H1 (cell line): ENCODE data around the gene OXNAD1. TPM values are rescaled to one million over a fixed set of nuclear protein-coding genes. Genes with fewer than 3 reads are reported as not detected.

Experiments
- CTCF ChIA-PET: fragments of 300-600 bp; sonication (Branson Sonifier 250); formaldehyde crosslinking; loops from one replicate; lab custom pipeline; 2021; ENCODE audit not compliant: partially characterized antibody; lab: Charles Lee
- POLR2A ChIA-PET: fragments of 300-600 bp; sonication (Branson Sonifier 250); formaldehyde crosslinking; loops from one replicate; lab custom pipeline; 2021; ENCODE audit warnings: inconsistent platforms; ENCODE audit not compliant: partially characterized antibody; lab: Charles Lee
- DNase-seq, 2 experiments: peaks; one replicate each; pipeline versions ENCODE4 v3.0.0 to v3.0.0-alpha.2; 2010 to 2022; ENCODE audit warnings: low spot score in 2 of 2, low read depth in 1 of 2, mixed read lengths in 1 of 2
- FAIRE-seq: peaks from 2 replicates; lab custom pipeline; 2011; peaks lifted over from hg19 to GRCh38; lab: Jason Lieb, UNC
- H2AFZ ChIP-seq: 2 replicates; pipeline ENCODE4 v1.8.1; 2012; ENCODE audit warnings: low read length, inconsistent platforms
- H2AK5ac ChIP-seq: 2 replicates; pipeline ENCODE4 v1.6.1; 2013; ENCODE audit warnings: low read depth, low read length
- H2BK120ac ChIP-seq: replicated peaks from 2 replicates; pipeline ENCODE3; 2013; ENCODE audit warnings: low read depth, low read length, inconsistent platforms
- H2BK12ac ChIP-seq: 2 replicates; pipeline ENCODE4 v1.6.1; 2013; ENCODE audit warnings: low read depth, low read length
- H2BK15ac ChIP-seq: 2 replicates; pipeline ENCODE4 v1.6.1; 2013; ENCODE audit warnings: low read length
- H2BK20ac ChIP-seq: 2 replicates; pipeline ENCODE4 v1.6.1; 2013; ENCODE audit warnings: low read length
- H2BK5ac ChIP-seq: 2 replicates; pipeline ENCODE4 v1.6.1; 2013; ENCODE audit warnings: low read depth, low read length
- H3K14ac ChIP-seq: 2 replicates; pipeline ENCODE4 v1.6.1; 2013; ENCODE audit warnings: inconsistent platforms; ENCODE audit not compliant: insufficient read length
- H3K18ac ChIP-seq: 2 replicates; pipeline ENCODE4 v1.6.1; 2013; ENCODE audit warnings: low read length; ENCODE audit errors: extremely low read depth
- H3K23ac ChIP-seq: 2 replicates; pipeline ENCODE4 v1.6.1; 2013; ENCODE audit warnings: inconsistent platforms; ENCODE audit not compliant: insufficient read length
- H3K23me2 ChIP-seq: 2 replicates; pipeline ENCODE4 v1.6.1; 2013; ENCODE audit warnings: low read depth, low read length
- H3K27ac ChIP-seq: 2 replicates; pipeline ENCODE4 v1.6.1; 2011; ENCODE audit warnings: low read depth, low read length, inconsistent platforms
- H3K27me3 ChIP-seq, 4 experiments: replicated peaks in 1 of 4; 1 replicate in 1 of 4; 2 replicates in 3 of 4; pipeline versions ENCODE4 v1.6.1 to v1.8.1; 2011 to 2013; ENCODE audit warnings: low read length in 3 of 4, mild to moderate bottlenecking in 3 of 4, inconsistent platforms in 2 of 4, mixed read lengths in 2 of 4, moderate library complexity in 1 of 4; ENCODE audit not compliant: control insufficient read depth in 3 of 4, insufficient read depth in 3 of 4; ENCODE audit errors: extremely low read depth in 1 of 4
- H3K36me3 ChIP-seq, 4 experiments: 2 replicates each; pipeline versions ENCODE4 v1.6.1 to v1.8.1; 2011 to 2013; ENCODE audit warnings: mild to moderate bottlenecking in 4 of 4, low read length in 3 of 4, moderate library complexity in 2 of 4, control low read depth in 1 of 4, inconsistent platforms in 1 of 4; ENCODE audit not compliant: insufficient read depth in 4 of 4, control insufficient read depth in 2 of 4
- H3K4ac ChIP-seq: replicated peaks from 2 replicates; pipeline ENCODE3; 2013; ENCODE audit warnings: low read length, low read depth, mixed read lengths, inconsistent platforms; ENCODE audit not compliant: insufficient read length
- H3K4me1 ChIP-seq, 4 experiments: replicated peaks in 1 of 4; 1 replicate in 1 of 4; 2 replicates in 3 of 4; pipeline versions ENCODE4 v1.6.1 to v1.8.1; 2011 to 2013; ENCODE audit warnings: low read length in 3 of 4, inconsistent platforms in 2 of 4, mixed read lengths in 1 of 4; ENCODE audit not compliant: insufficient read depth in 4 of 4, control insufficient read depth in 3 of 4
- H3K4me2 ChIP-seq, 2 experiments: 2 replicates each; pipeline versions ENCODE4 v1.6.1 to v1.8.1; 2011 to 2013; ENCODE audit warnings: low read depth in 2 of 2, low read length in 2 of 2, control low read depth in 1 of 2, inconsistent platforms in 1 of 2, mild to moderate bottlenecking in 1 of 2; ENCODE audit not compliant: insufficient read depth in 1 of 2
- H3K4me3 ChIP-seq, 4 experiments: fragments of 200-600, 300-600 bp in 1 of 4; sonication (generic), shearing (Covaris generic), sonication (Bioruptor Twin) in 1 of 4; 2 replicates each; pipeline versions ENCODE4 v1.5.1 to v1.8.1; 2011 to 2016; ENCODE audit warnings: low read length in 4 of 4, low read depth in 3 of 4, control low read depth in 2 of 4, inconsistent platforms in 2 of 4, mild to moderate bottlenecking in 2 of 4, mixed read lengths in 1 of 4, moderate library complexity in 1 of 4; ENCODE audit not compliant: insufficient read depth in 2 of 4; ENCODE audit errors: extremely low read depth in 1 of 4
- H3K56ac ChIP-seq: replicated peaks from 2 replicates; pipeline ENCODE3; 2013; ENCODE audit warnings: low read depth, mild to moderate bottlenecking, mixed read lengths, low read length, inconsistent platforms; ENCODE audit not compliant: insufficient read length
- H3K79me1 ChIP-seq: 2 replicates; pipeline ENCODE4 v1.6.1; 2013; ENCODE audit warnings: low read depth, low read length, control low read depth
- H3K79me2 ChIP-seq, 2 experiments: 2 replicates each; pipeline versions ENCODE4 v1.6.1 to v1.8.1; 2012 to 2013; ENCODE audit warnings: low read length in 2 of 2, mild to moderate bottlenecking in 2 of 2, inconsistent platforms in 1 of 2; ENCODE audit not compliant: insufficient read depth in 2 of 2, control insufficient read depth in 1 of 2
- H3K9ac ChIP-seq, 4 experiments: replicated peaks in 1 of 4; 1 replicate in 1 of 4; 2 replicates in 3 of 4; pipeline versions ENCODE4 v1.6.1 to v1.8.1; 2011 to 2013; ENCODE audit warnings: low read depth in 3 of 4, low read length in 3 of 4, control low read depth in 2 of 4, mild to moderate bottlenecking in 2 of 4, moderate library complexity in 2 of 4, inconsistent platforms in 1 of 4; ENCODE audit errors: extremely low read depth in 1 of 4
- H3K9me3 ChIP-seq, 2 experiments: 2 replicates each; pipeline versions ENCODE4 v1.6.1 to v1.8.1; 2012 to 2013; ENCODE audit warnings: mild to moderate bottlenecking in 2 of 2, moderate library complexity in 2 of 2, control low read depth in 1 of 2, inconsistent platforms in 1 of 2, low read depth in 1 of 2, low read length in 1 of 2, mixed read lengths in 1 of 2; ENCODE audit not compliant: insufficient read depth in 2 of 2
- H4K20me1 ChIP-seq, 2 experiments: replicated peaks in 1 of 2; 2 replicates each; pipeline versions ENCODE3 to v1.8.1; 2011 to 2013; ENCODE audit warnings: inconsistent platforms in 2 of 2, low read length in 2 of 2, mild to moderate bottlenecking in 1 of 2; ENCODE audit not compliant: insufficient read depth in 2 of 2, control insufficient read depth in 1 of 2
- H4K5ac ChIP-seq: 2 replicates; pipeline ENCODE4 v1.6.1; 2013; ENCODE audit warnings: low read length, low read depth, mixed read lengths, inconsistent platforms; ENCODE audit not compliant: insufficient read length
- H4K8ac ChIP-seq: 2 replicates; pipeline ENCODE4 v1.8.0; 2013; ENCODE audit warnings: mild to moderate bottlenecking, moderate library complexity, low read length, inconsistent platforms; ENCODE audit not compliant: insufficient read depth; ENCODE audit errors: extremely low read depth
- H4K91ac ChIP-seq: replicated peaks from 2 replicates; pipeline ENCODE3; 2013; ENCODE audit warnings: low read length, mixed read lengths, inconsistent platforms; ENCODE audit not compliant: insufficient read length
- BACH1 ChIP-seq: IDR thresholded peaks from 2 replicates; pipeline ENCODE4 v1.6.1; 2012; ENCODE audit warnings: low read length, improper control_type of control experiment
- CREB1 ChIP-seq: IDR thresholded peaks from 2 replicates; pipeline ENCODE4 v1.6.1; 2012; ENCODE audit warnings: inconsistent platforms
- MAX ChIP-seq: IDR thresholded peaks from 2 replicates; pipeline ENCODE4 v1.6.1; 2012; ENCODE audit warnings: inconsistent platforms
- SP1 ChIP-seq: IDR thresholded peaks from 2 replicates; pipeline ENCODE4 v1.6.1; 2011; ENCODE audit warnings: low read depth, low read length
- USF2 ChIP-seq: IDR thresholded peaks from 2 replicates; pipeline ENCODE4 v1.6.1; 2011; ENCODE audit warnings: low read length, improper control_type of control experiment
- YY1 ChIP-seq: IDR thresholded peaks from 2 replicates; pipeline ENCODE4 v1.6.1; 2011; ENCODE audit warnings: low read depth, mild to moderate bottlenecking, low read length
- WGBS, 2 experiments: shearing (Covaris generic) in 1 of 2; methylation state at CpG; one replicate each; pipeline versions ENCODE4 v1.1.6 to v1.1.7; 2013 to 2015; ENCODE audit warnings: low lambda C conversion rate in 2 of 2, mixed read lengths in 2 of 2, inconsistent platforms in 1 of 2, low coverage in 1 of 2, missing lambda C conversion rate in 1 of 2; ENCODE audit not compliant: insufficient replicate concordance in 2 of 2, insufficient coverage in 1 of 2, insufficient read length in 1 of 2; ENCODE audit errors: extremely low coverage in 1 of 2, missing lambda C conversion rate in 1 of 2; 5-methylcytosine and 5-hydroxymethylcytosine counted together
- polyA plus RNA-seq, 7 experiments: library from polyadenylated mRNA; depleted of rRNA in 3 of 7; stranded (reverse) in 5 of 7; unstranded in 2 of 7; fragments of >200 nt in 5 of 7; fragments of 200-250 nt in 2 of 7; gene quantifications; 1 replicate in 5 of 7; 2 replicates in 1 of 7; 4 replicates in 1 of 7; pipeline versions ENCODE4 v1.2.1 to v1.2.3, GENCODE V29; 2011 to 2013; ENCODE audit warnings: missing spikeins in 2 of 7, mixed read lengths in 2 of 7
- total RNA-seq: library from RNA; stranded (reverse); fragmentation: NEBNext Ultra II Directional; extraction: Animal tissue kit (Norgen Biotek cat#: 25700); gene quantifications from 2 replicates; pipeline ENCODE4 v1.2.1, GENCODE V29; 2021

OXNAD1 gene
- total and polyA plus RNA-seq, 2 of the 8 experiments (the other 6 are each of a cell fraction or from before 2014, with no cell fraction given): 14.9 to 24.8 TPM

- Histone ChIP-seq H3K79me1 (no peaks in the 10 kb centered on the region), H3K36me3 (no peaks in the 10 kb centered on the region), H3K23ac (no peak overlapping the region), H2AK5ac (no peak overlapping the region), H3K4me3 (no peak overlapping the region), H3K4me1 (0 out of 7 replicates have a peak, but pooled peaks cover 0 to 4% (median 0%) of the 10 kb centered on the region in 4 experiments), H2BK20ac (no peak overlapping the region), H2BK5ac (no peak overlapping the region), H3K18ac (no peak overlapping the region), H4K8ac (no peak overlapping the region), H3K23me2 (no peaks in the 10 kb centered on the region), H4K5ac (no peak overlapping the region), H3K9me3 (no peaks in the 10 kb centered on the region), H2BK120ac (no peak overlapping the region), H2BK12ac (no peak overlapping the region), H3K56ac (no peak overlapping the region), H4K91ac (no peak overlapping the region), H3K4me2 (no peak overlapping the region), H3K9ac (no peak overlapping the region), H3K4ac (no peak overlapping the region), H3K27me3 (no peaks in the 10 kb centered on the region), H3K79me2 (no peaks in the 10 kb centered on the region), H2BK15ac (no peak overlapping the region), H3K27ac (no peak overlapping the region), H2AFZ (no peak overlapping the region), H4K20me1 (no peaks in the 10 kb centered on the region), H3K14ac (no peak overlapping the region)
- TF ChIP-seq BACH1 (no peak), USF2 (no peak), MAX (no peak), SP1 (no peak), YY1 (no peak), CREB1 (no peak)
- POLR2A ChIA-PET: no interaction called here
- WGBS, 2 experiments: 93% methylated on average over 3 of the region's 3 CpGs; no CpG with 5 or more reads in 1 of the 2 experiments
- CTCF ChIA-PET: interaction anchor here (1.0 to 1.7 kb wide), 8 partner anchors 9 to 196 kb away, joined by 3 to 7 read pairs (median 4); partner anchors contain the start of gene GALNT15
- FAIRE-seq (no peak), DNase-seq (no peak)
These were observed 19.4 kb upstream of the OXNAD1 start for GRCh38 chr3:16245609-16246008.
